Hepatocyte (in vitro differentiated cells): ENCODE measurements around the gene APOA4.

Source experiments
- EZH2 ChIP-seq: fragments of 200-600 bp; sonication (generic); IDR thresholded peaks from 2 replicates; pipeline ENCODE4 v1.6.1; 2016; ENCODE audit warnings: antibody characterized with exemption, mild to moderate bottlenecking, borderline replicate concordance
- EZH2phosphoT487 ChIP-seq: fragments of 200-600 bp; sonication (generic); IDR thresholded peaks from one replicate; pipeline ENCODE4 v1.6.1; 2018; ENCODE audit warnings: antibody characterized with exemption, mild to moderate bottlenecking, low read depth, moderate library complexity; ENCODE audit not compliant: unreplicated experiment, severe bottlenecking
- TF ChIP-seq, protein P1 (sequence below): fragments of 200-600 bp; sonication (generic); IDR thresholded peaks from 2 replicates; pipeline ENCODE4 v1.5.1; 2016; ENCODE audit warnings: antibody characterized with exemption, mild to moderate bottlenecking; ENCODE audit not compliant: poor library complexity

DNA sequence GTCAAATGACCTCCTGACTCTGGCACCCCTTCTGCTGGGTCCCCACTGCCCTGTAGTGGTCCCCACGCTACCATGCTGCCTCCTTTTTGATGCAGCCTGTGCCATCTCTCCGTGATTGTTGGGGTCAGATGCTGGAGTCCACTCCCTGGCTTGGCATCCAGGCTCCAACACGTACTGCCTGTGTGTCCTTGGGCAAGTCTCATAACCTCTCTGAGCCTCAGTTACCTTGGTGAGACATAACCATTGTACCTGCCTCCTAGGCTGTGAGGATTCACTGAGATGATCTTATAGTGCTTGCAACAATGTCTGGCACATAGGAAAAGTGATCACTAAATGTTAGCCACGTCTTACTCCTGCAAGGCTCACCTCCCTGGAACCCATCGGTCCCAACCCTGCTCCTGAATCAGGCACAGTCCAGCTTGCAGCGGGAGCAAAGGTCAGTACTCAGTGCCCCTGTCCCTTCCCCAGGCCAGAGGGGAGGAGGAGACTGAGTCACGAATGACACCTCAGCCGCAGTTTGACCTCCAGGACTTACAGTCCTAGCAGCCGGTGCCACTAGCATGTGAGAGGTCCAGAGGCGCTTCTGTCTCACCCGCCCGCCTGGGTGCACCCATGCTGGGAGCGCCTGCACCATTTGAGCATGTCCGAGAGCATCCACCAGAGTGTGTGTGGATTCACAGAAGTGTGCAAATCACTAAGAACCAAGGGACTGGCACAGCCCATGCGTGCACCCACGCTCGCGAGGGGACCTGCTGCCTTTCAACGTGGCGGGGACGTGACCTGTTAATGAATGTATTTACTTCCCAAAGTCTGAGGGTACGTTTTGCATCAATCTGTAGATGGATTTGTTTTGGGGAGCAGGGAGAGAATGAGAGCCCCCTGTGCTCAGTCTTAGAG lies 3.0 kb upstream of the APOA4 start:
- TF ChIP-seq, protein P1, sequence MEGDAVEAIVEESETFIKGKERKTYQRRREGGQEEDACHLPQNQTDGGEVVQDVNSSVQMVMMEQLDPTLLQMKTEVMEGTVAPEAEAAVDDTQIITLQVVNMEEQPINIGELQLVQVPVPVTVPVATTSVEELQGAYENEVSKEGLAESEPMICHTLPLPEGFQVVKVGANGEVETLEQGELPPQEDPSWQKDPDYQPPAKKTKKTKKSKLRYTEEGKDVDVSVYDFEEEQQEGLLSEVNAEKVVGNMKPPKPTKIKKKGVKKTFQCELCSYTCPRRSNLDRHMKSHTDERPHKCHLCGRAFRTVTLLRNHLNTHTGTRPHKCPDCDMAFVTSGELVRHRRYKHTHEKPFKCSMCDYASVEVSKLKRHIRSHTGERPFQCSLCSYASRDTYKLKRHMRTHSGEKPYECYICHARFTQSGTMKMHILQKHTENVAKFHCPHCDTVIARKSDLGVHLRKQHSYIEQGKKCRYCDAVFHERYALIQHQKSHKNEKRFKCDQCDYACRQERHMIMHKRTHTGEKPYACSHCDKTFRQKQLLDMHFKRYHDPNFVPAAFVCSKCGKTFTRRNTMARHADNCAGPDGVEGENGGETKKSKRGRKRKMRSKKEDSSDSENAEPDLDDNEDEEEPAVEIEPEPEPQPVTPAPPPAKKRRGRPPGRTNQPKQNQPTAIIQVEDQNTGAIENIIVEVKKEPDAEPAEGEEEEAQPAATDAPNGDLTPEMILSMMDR: no peak
- TF ChIP-seq EZH2: no peak
- TF ChIP-seq EZH2phosphoT487: no peak
